GM18951 (cell line): ENCODE measurements around the gene LSM7.

ENCODE experiments used
- POLR2A ChIP-seq: IDR thresholded peaks from 4 replicates; pipeline ENCODE4 v1.6.1; 2011; ENCODE audit warnings: mild to moderate bottlenecking; ENCODE audit not compliant: insufficient read length, insufficient read depth; ENCODE audit errors: extremely low read depth
- in situ Hi-C: fragments of 300-500 bp; cut with MboI; formaldehyde crosslinking; loops from one replicate; pipeline ENCODE4 v1.12.0; 2022; ENCODE audit warnings: low sequenced_read_pairs, mixed read lengths, inconsistent platforms; ENCODE audit not compliant: unreplicated experiment

The LSM7 gene

GRCh38 chr19:2328401-2329148 is at the start of gene LSM7, which contains the start of gene SPPL2B:
TSS of gene LSM7 (minus strand) at chr19:2328586. CDS start at chr19:2328566, 20 bp downstream.
TSS of gene SPPL2B (plus strand) at chr19:2328684. CDS start at chr19:2328710, 26 bp downstream.
- in situ Hi-C loops: no loop called here
- peak; percentile 92 for TF ChIP-seq POLR2A

GRCh38 chr19:2376784-2377519 is 48.6 kb upstream of the LSM7 start:
- TF ChIP-seq POLR2A: no peak
- in situ Hi-C loops: no loop called here

- no peak for TF ChIP-seq POLR2A
- in situ Hi-C loops: no loop called here
These were observed 47.2 kb upstream of the LSM7 start for GRCh38 chr19:2375353-2376121.

- TF ChIP-seq POLR2A: no peak
- in situ Hi-C loops: no loop called here
These were observed 46.4 kb upstream of the LSM7 start for GRCh38 chr19:2374808-2375207.

GRCh38 chr19:2372076-2372612 is 43.8 kb upstream of the LSM7 start:
- in situ Hi-C loops: no loop called here
- TF ChIP-seq POLR2A: no peak

- in situ Hi-C loops: no loop called here
- no peak for TF ChIP-seq POLR2A
These were observed 43.3 kb upstream of the LSM7 start for GRCh38 chr19:2371656-2372055.

GRCh38 chr19:2365201-2365970 is 37.0 kb upstream of the LSM7 start:
- in situ Hi-C loops: no loop called here
- no peak for TF ChIP-seq POLR2A

- in situ Hi-C loops: no loop called here
- TF ChIP-seq POLR2A: no peak
These were observed 35.0 kb upstream of the LSM7 start for GRCh38 chr19:2363419-2363818.

- no peak for TF ChIP-seq POLR2A
- in situ Hi-C loops: no loop called here
These were observed 34.5 kb upstream of the LSM7 start for GRCh38 chr19:2362970-2363300.

- in situ Hi-C loops: no loop called here
- no peak for TF ChIP-seq POLR2A
These were observed 33.9 kb upstream of the LSM7 start for GRCh38 chr19:2362046-2362969.

- in situ Hi-C loops: no loop called here
- no peak for TF ChIP-seq POLR2A
These were observed 33.1 kb upstream of the LSM7 start for GRCh38 chr19:2361246-2362045.
